CD4-positive, alpha-beta T cell treated with Interleukin-15 for 4 hours (primary cell): ENCODE results near the gene TMEM108.

Source experiments
- DNase-seq: peaks from one replicate; pipeline ENCODE4 v3.0.0-alpha.2; 2020; ENCODE audit warnings: low spot score

Gene TMEM108

GRCh38 chr3:133119176-133119575 is 81.0 kb downstream of the TMEM108 start:
- DNase-seq = no peak

GRCh38 chr3:133121450-133121849 is 83.3 kb downstream of the TMEM108 start:
- DNase-seq = no peak

- DNase-seq = no peak
These were observed 85.4 kb downstream of the TMEM108 start for GRCh38 chr3:133123636-133124035.

- DNase-seq = no peak
These were observed 86.3 kb downstream of the TMEM108 start for GRCh38 chr3:133124511-133124910.

- no peak for DNase-seq
These were observed 87.0 kb downstream of the TMEM108 start for GRCh38 chr3:133125171-133125570.

- no peak for DNase-seq
These were observed 87.6 kb downstream of the TMEM108 start for GRCh38 chr3:133125802-133126201.

GRCh38 chr3:133127381-133127780 is 89.2 kb downstream of the TMEM108 start:
- no peak for DNase-seq

- DNase-seq = no peak
These were observed 92.0 kb downstream of the TMEM108 start for GRCh38 chr3:133130168-133130567.

- no peak for DNase-seq
These were observed 97.1 kb downstream of the TMEM108 start for GRCh38 chr3:133135306-133135705.

- no peak for DNase-seq
These were observed 98.2 kb downstream of the TMEM108 start for GRCh38 chr3:133136114-133137041.

- no peak for DNase-seq
These were observed 99.1 kb downstream of the TMEM108 start for GRCh38 chr3:133137042-133137996.

GRCh38 chr3:133138017-133138416 is 99.8 kb downstream of the TMEM108 start:
- DNase-seq = no peak

GRCh38 chr3:133152056-133152455 is 113.9 kb downstream of the TMEM108 start:
- DNase-seq = no peak

- DNase-seq = no peak
These were observed 114.6 kb downstream of the TMEM108 start for GRCh38 chr3:133152681-133153220.

GRCh38 chr3:133153382-133153781 is 115.2 kb downstream of the TMEM108 start:
- DNase-seq = no peak

GRCh38 chr3:133157716-133158115 is 119.5 kb downstream of the TMEM108 start:
- no peak for DNase-seq

- DNase-seq = no peak
These were observed 120.5 kb downstream of the TMEM108 start for GRCh38 chr3:133158686-133159085.

GRCh38 chr3:133159498-133160475 is 121.6 kb downstream of the TMEM108 start:
- DNase-seq = no peak

- no peak for DNase-seq
These were observed 123.5 kb downstream of the TMEM108 start for GRCh38 chr3:133161656-133162055.

- DNase-seq = no peak
These were observed 124.1 kb downstream of the TMEM108 start for GRCh38 chr3:133162265-133162664.

GRCh38 chr3:133162670-133163305 is 124.6 kb downstream of the TMEM108 start:
- no peak for DNase-seq
